Hematopoietic multipotent progenitor cell treated with erythropoietin and hydrocortisone succinate and interleukin-3 and kit ligand, for 17 days (in vitro differentiated cells): ENCODE results near the gene MAGEA2B.
"Not testable (repeated sequence)": the region's sequence is repeated elsewhere in the genome, so short reads cannot be mapped to it uniquely, and the experiment has no call there.

Source experiments
- DNase-seq: peaks from one replicate; pipeline ENCODE4 v3.0.0-alpha.2; 2015; ENCODE audit warnings: low spot score

Gene MAGEA2B

DNA sequence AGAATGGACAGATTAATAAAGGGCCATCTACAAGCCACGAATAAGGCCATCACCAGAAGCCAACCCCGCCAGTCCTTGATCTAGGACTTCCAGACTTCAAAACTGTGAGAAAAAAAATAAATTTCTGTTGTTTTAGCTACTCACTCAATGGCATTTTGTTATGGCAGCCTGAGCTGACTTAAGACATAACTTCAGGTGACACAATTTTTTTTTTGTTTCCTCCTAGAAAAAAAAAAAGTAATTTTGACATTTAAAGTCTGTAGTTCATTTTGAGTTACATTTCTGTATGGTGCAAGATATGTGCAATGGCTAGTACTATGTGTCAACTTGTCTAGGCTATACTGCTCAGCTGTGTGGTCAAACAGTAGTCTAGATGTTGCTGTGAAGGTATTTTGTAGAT is 44.5 kb downstream of the MAGEA2B start, which contains the start of gene CSAG3:
TSS of gene CSAG3 (plus strand) at position 301 of the 400 bp plus-strand sequence.
- DNase-seq = not testable (repeated sequence)

DNA sequence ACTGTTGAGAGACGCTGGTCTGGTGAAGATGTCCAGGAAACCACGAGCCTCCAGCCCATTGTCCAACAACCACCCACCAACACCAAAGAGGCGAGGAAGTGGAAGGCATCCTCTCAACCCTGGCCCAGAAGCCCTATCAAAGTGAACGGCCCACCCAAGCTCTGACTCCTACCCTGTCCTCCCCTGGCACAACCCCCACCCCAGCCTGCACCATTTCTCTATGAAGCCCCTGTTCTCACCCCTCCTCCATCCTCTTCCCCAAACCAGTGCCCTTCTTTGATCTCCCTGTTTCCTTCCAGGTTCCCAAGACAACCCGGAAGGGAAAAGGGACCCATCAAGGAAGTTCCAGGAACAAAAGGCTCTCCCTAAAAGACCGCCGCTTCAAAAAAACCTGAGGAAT is 45.1 kb downstream of the MAGEA2B start:
- not testable (repeated sequence) for DNase-seq

DNA sequence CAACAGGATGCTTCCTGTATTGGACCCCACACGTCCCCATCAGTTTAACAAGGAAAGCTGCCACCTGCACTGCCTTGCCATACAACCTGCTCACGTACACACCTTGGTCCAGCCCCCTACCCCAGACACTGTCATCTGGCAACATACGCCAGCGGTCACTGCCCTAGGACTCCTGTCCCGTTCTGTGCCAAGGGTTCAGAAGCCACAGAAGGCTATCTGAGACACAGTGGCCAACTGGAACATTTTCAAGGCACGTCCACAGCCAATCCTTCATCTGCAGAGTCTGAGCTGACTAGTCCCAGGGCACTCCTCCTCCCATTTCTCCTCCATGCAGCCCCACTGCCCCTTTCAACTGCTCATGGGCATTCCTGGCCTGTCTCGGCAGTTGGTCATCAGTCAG is 47.2 kb downstream of the MAGEA2B start:
- DNase-seq = not testable (repeated sequence)

GRCh38 chrX:152766562-152766961 is 52.1 kb downstream of the MAGEA2B start:
- not testable (repeated sequence) for DNase-seq
